DOHH2 (cell line): ENCODE data around the gene TCERG1.

Experiments
- EZH2phosphoT487 ChIP-seq: fragments of 200-600 bp; sonication (generic); IDR thresholded peaks from 2 replicates; pipeline ENCODE4 v1.6.1; 2017; ENCODE audit warnings: borderline replicate concordance, mild to moderate bottlenecking, antibody characterized with exemption, low read length, moderate library complexity, mixed read lengths
- TF ChIP-seq, protein P1 (sequence below): fragments of 200-600 bp; sonication (generic); IDR thresholded peaks from one replicate; pipeline ENCODE4 v1.5.1; 2014; ENCODE audit warnings: antibody characterized with exemption, mild to moderate bottlenecking, low read depth, low read length; ENCODE audit not compliant: poor library complexity, severe bottlenecking

DNA sequence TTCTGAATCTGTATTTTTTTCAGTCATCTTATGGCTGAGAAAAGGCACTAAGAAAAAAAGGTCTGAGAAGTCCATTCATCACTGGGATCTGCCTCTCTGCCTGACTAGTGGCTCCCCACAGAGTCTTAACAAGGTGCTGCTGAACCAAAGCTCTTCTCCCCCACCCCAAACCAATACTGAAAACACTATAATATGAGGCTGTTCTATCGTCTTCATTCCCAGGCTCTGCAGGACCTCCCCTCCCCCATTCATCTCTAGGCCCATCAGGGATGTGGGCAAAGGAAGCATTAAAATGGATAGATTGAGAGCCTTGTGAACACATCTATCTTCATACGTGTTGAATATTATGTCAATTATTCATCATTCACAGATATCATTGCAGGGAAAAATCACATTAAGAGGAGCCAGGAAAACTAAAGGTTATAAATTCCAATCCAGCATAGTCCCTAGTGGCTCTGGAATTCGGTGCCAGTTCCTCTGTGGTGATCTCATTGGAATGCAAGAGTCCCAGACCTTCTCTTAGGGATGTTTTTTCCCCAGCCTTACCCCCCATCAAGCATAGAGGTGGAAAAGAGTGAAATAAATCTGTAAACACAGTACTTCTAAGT, 113.2 kb downstream of the TCERG1 start:
- TF ChIP-seq, protein P1, sequence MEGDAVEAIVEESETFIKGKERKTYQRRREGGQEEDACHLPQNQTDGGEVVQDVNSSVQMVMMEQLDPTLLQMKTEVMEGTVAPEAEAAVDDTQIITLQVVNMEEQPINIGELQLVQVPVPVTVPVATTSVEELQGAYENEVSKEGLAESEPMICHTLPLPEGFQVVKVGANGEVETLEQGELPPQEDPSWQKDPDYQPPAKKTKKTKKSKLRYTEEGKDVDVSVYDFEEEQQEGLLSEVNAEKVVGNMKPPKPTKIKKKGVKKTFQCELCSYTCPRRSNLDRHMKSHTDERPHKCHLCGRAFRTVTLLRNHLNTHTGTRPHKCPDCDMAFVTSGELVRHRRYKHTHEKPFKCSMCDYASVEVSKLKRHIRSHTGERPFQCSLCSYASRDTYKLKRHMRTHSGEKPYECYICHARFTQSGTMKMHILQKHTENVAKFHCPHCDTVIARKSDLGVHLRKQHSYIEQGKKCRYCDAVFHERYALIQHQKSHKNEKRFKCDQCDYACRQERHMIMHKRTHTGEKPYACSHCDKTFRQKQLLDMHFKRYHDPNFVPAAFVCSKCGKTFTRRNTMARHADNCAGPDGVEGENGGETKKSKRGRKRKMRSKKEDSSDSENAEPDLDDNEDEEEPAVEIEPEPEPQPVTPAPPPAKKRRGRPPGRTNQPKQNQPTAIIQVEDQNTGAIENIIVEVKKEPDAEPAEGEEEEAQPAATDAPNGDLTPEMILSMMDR, result no peak
- TF ChIP-seq EZH2phosphoT487, result no peak
